Heart left ventricle (tissue), 16 donors: Measurements from ENCODE around the gene SH3BP5. TPM values are rescaled to one million over a fixed set of nuclear protein-coding genes. Genes with fewer than 3 reads are reported as not detected.

Experiments used
- ATAC-seq, 4 donors: fragments of 200-7000 bp; cut with Tn5 transposase; one replicate each; pipeline ENCODE4 v1.9.1; 2020 to 2022; ENCODE audit warnings: moderate library complexity in 4 of 4, mild to moderate bottlenecking in 3 of 4, moderate number of reproducible peaks in 1 of 4
- DNase-seq, 5 donors: peaks; one replicate each; pipeline ENCODE4 v3.0.0-alpha.2; 2020
- H3K27ac ChIP-seq, 12 donors: fragments of 200-600 bp; sonication (generic) in 4 of 12; one replicate each; pipeline versions ENCODE4 v1.5.0 to v1.8.0; 2016 to 2022; ENCODE audit warnings: mild to moderate bottlenecking in 2 of 12
- H3K27me3 ChIP-seq, 9 donors: fragments of 200-600 bp; sonication (generic) in 2 of 9; one replicate each; pipeline versions ENCODE4 v1.5.1 to v1.8.0; 2016 to 2022; ENCODE audit warnings: mild to moderate bottlenecking in 3 of 9
- H3K36me3 ChIP-seq, 9 donors: fragments of 200-600 bp; sonication (generic) in 2 of 9; one replicate each; pipeline versions ENCODE4 v1.5.0 to v1.8.0; 2018 to 2022; ENCODE audit warnings: mild to moderate bottlenecking in 2 of 9
- H3K4me1 ChIP-seq, 12 donors: fragments of 200-600 bp; sonication (generic) in 4 of 12; one replicate each; pipeline versions ENCODE4 v1.5.0 to v1.8.0; 2016 to 2022; ENCODE audit warnings: mild to moderate bottlenecking in 3 of 12
- H3K4me3 ChIP-seq, 12 donors: fragments of 200-600 bp; sonication (generic) in 4 of 12; one replicate each; pipeline versions ENCODE4 v1.5.0 to v1.8.0; 2017 to 2022; ENCODE audit warnings: mild to moderate bottlenecking in 9 of 12, moderate library complexity in 4 of 12
- H3K9me3 ChIP-seq, 12 donors: fragments of 200-600 bp; sonication (generic) in 4 of 12; one replicate each; pipeline versions ENCODE4 v1.5.0 to v1.8.0; 2016 to 2022; ENCODE audit warnings: mild to moderate bottlenecking in 1 of 12
- POLR2A ChIP-seq, 2 donors: fragments of 450-650 bp; IDR thresholded peaks; one replicate each; pipeline ENCODE4 v1.6.1; 2017; ENCODE audit warnings: antibody characterized with exemption in 2 of 2, mild to moderate bottlenecking in 2 of 2, moderate library complexity in 2 of 2
- WGBS, 4 donors: extraction: QIAGEN DNeasy Blood & Tissue Kit in 2 of 4; methylation state at CpG; one replicate each; pipeline versions ENCODE4 v1.1.5 to v1.1.7; 2013 to 2018; 5-methylcytosine and 5-hydroxymethylcytosine counted together
- intact Hi-C, 10 donors: fragments of 100-400 bp; cut with DNase I; formaldehyde crosslinking; loops; one replicate each; pipeline versions ENCODE4 v1.11.1 to v1.14.2; 2022
- polyA plus RNA-seq, 2 donors: library from polyadenylated mRNA; stranded (reverse); fragments of 200-250 nt; gene quantifications; one replicate each; pipeline ENCODE4 v1.2.3, GENCODE V29; 2013
- total RNA-seq, 9 donors: library from RNA; depleted of rRNA in 2 of 9; stranded (reverse); fragments of >200 nt in 2 of 9; fragmentation: NEBNext Ultra II Directional in 3 of 9; extraction: Animal tissue kit (Norgen Biotek cat#: 25700) in 3 of 9; gene quantifications; one replicate each; pipeline versions ENCODE4 v1.1.0 to v1.2.4, GENCODE V29; 2016 to 2023
- TF ChIP-seq, protein P1 (sequence below), 12 donors: fragments of 200-600 bp; sonication (generic) in 4 of 12; IDR thresholded peaks; one replicate each; pipeline versions ENCODE4 v1.5.0 to v1.8.0; 2018 to 2022; ENCODE audit warnings: antibody characterized with exemption in 12 of 12, mild to moderate bottlenecking in 5 of 12
- donor health status: ischemic (EF 13 %, LVEDD 7.1; RV severe dilation, severe dysfunction).
- donor health status: healthy with polysubstance abuse.
- donor health status: DM: no; HTN: yes; CAD: no.
- donor health status: DM: no; HTN: no; CAD: no.
- donor health status: ischemic (EF 25% LVEDD 6.9; RV normal size, moderate dysfunction).
- donor health status: ischemic (EF 25% LVEDD 5.7; RV mildly dilated, moderate dysfunction).
- donor health status: healthy.
- donor health status: DM: yes; HTN: yes; CAD: no.
- donor health status: ischemic (EF 35%, LVEDD 5.7; RV mildly dilated, moderate dysfunction).
- donor health status: nonischemic (EF 11% LVEDD 7.7; RV severe dilation, severe dysfunction).
- donor health status: DM: yes; HTN: yes; CAD: no.
- donor health status: PGD.
- donor health status: ischemic (EF 29% LVEDD 5.4; RV normal size, mild dysfunction).
- donor health status: nonischemic (EF 23%, LVEDD 6.1; RV moderate dilation, normal function).

Gene SH3BP5
- total and polyA plus RNA-seq, 11 donors: 4.9 to 28.6 (median 9.9) TPM

DNA sequence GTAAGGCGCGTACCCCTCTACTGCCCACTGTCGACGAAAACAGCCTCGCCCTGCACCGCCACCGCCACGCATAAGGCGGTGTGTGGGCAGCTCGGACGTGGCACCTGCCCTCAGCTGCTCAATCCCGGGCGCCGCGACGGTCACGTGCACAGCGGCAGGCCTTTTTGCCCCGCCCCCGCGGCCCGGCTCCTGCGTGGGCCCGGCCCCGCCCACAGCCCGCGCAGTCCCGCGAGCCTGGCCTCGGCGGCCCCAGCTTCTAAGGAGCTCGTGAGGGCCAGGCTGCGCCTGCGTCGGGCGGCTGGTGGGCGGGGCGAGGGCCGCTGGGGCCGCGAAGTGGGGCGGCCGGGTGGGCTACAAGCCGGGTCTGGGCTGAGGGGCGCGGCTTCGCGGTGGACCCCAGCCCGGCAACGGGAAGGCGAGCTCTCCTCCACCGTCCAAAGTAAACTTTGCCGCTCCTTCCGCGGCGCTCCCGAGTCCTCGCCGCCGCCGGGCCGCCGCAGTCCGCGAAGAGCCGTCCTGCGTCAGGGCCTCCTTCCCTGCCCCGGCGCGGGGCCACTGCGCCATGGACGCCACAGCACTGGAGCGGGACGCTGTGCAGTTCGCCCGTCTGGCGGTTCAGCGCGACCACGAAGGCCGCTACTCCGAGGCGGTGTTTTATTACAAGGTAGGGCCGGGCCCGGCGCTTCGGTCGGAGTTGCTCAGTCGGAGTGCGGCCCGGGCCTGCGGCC is 126.3 kb downstream of the SH3BP5 start, which contains the start of gene CAPN7:
Gene CAPN7 (plus strand): TSS at position 313 of the 728 bp plus-strand sequence. CDS start 250 bp downstream, at position 563.
- peak within 1 kb of the TSS; percentile 90 to 98 (median 96) for H3K27ac ChIP-seq
- ATAC-seq (peak; percentile 93 to 99 (median 98)), DNase-seq (peak; percentile 95 to 98 (median 97))
- no peaks in the 10 kb centered on the region for H3K9me3 ChIP-seq
- WGBS, 4 donors: 0 to 1% (median 0%) methylated on average over 59 to 92 of the region's 92 CpGs
- peaks cover 0 to 27% (median 20%) of the 10 kb centered on the region in 9 donors for H3K36me3 ChIP-seq
- intact Hi-C loops: loop anchor here in 8 of 10 donors (2.0 to 10.0 kb wide), 9 partner anchors 89 to 351 kb away; no protein-coding TSS in a partner anchor
- no peaks in the 10 kb centered on the region for H3K27me3 ChIP-seq
- H3K4me1 ChIP-seq: peaks cover 0 to 45% (median 27%) of the 10 kb centered on the region in 12 donors
- TF ChIP-seq, protein P1, sequence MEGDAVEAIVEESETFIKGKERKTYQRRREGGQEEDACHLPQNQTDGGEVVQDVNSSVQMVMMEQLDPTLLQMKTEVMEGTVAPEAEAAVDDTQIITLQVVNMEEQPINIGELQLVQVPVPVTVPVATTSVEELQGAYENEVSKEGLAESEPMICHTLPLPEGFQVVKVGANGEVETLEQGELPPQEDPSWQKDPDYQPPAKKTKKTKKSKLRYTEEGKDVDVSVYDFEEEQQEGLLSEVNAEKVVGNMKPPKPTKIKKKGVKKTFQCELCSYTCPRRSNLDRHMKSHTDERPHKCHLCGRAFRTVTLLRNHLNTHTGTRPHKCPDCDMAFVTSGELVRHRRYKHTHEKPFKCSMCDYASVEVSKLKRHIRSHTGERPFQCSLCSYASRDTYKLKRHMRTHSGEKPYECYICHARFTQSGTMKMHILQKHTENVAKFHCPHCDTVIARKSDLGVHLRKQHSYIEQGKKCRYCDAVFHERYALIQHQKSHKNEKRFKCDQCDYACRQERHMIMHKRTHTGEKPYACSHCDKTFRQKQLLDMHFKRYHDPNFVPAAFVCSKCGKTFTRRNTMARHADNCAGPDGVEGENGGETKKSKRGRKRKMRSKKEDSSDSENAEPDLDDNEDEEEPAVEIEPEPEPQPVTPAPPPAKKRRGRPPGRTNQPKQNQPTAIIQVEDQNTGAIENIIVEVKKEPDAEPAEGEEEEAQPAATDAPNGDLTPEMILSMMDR (IDR thresholded peaks at IDR 0.05): peak; percentile 5 to 58 (median 34)
- peak; percentile 72 to 94 for TF ChIP-seq POLR2A (IDR thresholded peaks at IDR 0.05)
- H3K4me3 ChIP-seq: peak within 1 kb of the TSS; percentile 58 to 98 (median 84)

- TF ChIP-seq, protein P1 (IDR thresholded peaks at IDR 0.05): no peak
- TF ChIP-seq POLR2A (IDR thresholded peaks at IDR 0.05): no peak
- ATAC-seq (no peak), DNase-seq (no peak)
- Histone ChIP-seq H3K9me3 (no peaks in the 10 kb centered on the region), H3K27ac (peak overlapping the region; percentile 90 to 98 (median 96)), H3K27me3 (no peaks in the 10 kb centered on the region), H3K36me3 (peaks cover 0 to 21% (median 14%) of the 10 kb centered on the region in 9 donors), H3K4me1 (peaks cover 0 to 39% (median 27%) of the 10 kb centered on the region in 12 donors), H3K4me3 (peak overlapping the region; percentile 58 to 98 (median 84))
- intact Hi-C loops: loop anchor here in 8 of 10 donors (2.0 to 10.0 kb wide), 8 partner anchors 88 to 351 kb away; no protein-coding TSS in a partner anchor
- WGBS, 4 donors: 3 to 8% (median 7%) methylated on average over 3 of the region's 3 CpGs
Measured at GRCh38 chr3:15205482-15205933, 126.9 kb downstream of the SH3BP5 start.

Other genes starting within 250 kb of the SH3BP5 start
- 10 to 100 TPM; 17.9 to 24.1 (median 21.6) TPM for gene RBSN, start 233.4 kb downstream of the SH3BP5 start, total RNA-seq
- 10 to 100 TPM in 1 of 2 donors, 1 to 10 TPM in 1; 5.1 to 17.5 TPM for gene RBSN, start 233.4 kb downstream of the SH3BP5 start, polyA plus RNA-seq
- 10 to 100 TPM; 15.4 to 38.2 (median 24.9) TPM for gene CAPN7, start 126.3 kb downstream of the SH3BP5 start, total RNA-seq
- 10 to 100 TPM in 1 of 2 donors, 1 to 10 TPM in 1; 9.1 to 15.1 TPM for gene CAPN7, start 126.3 kb downstream of the SH3BP5 start, polyA plus RNA-seq
- 10 to 100 TPM in 5 of 9 donors, 1 to 10 TPM in 4; 5.7 to 14.7 (median 10.5) TPM for gene METTL6, start 95.0 kb upstream of the SH3BP5 start, total RNA-seq
- 10 to 100 TPM in 1 of 2 donors, 1 to 10 TPM in 1; 6.0 to 15.6 TPM for gene METTL6, start 95.0 kb upstream of the SH3BP5 start, polyA plus RNA-seq
- gene EAF1, start 95.0 kb upstream of the SH3BP5 start, total RNA-seq: 10 to 100 TPM in 4 of 9 donors, 1 to 10 TPM in 5; 7.0 to 19.6 (median 9.8) TPM
- gene EAF1, start 95.0 kb upstream of the SH3BP5 start, polyA plus RNA-seq: 10 to 100 TPM in 1 of 2 donors, 1 to 10 TPM in 1; 2.7 to 10.8 TPM
- gene COLQ, start 189.1 kb upstream of the SH3BP5 start, total RNA-seq: 10 to 100 TPM in 6 of 9 donors, 1 to 10 TPM in 3; 3.4 to 33.0 (median 11.0) TPM
- 1 to 10 TPM; 2.1 to 7.4 TPM for gene COLQ, start 189.1 kb upstream of the SH3BP5 start, polyA plus RNA-seq